Tibial nerve (tissue), 4 donors: ENCODE results near the gene ELMO1. TPM values are rescaled to one million over a fixed set of nuclear protein-coding genes. Genes with fewer than 3 reads are reported as not detected.

Experiments used
- DNase-seq, 2 donors: peaks; one replicate each; pipeline ENCODE4 v3.0.0-alpha.2; 2019; ENCODE audit warnings: low spot score in 2 of 2
- H3K27ac ChIP-seq, 4 donors: fragments of 200-600 bp; sonication (generic) in 3 of 4; one replicate each; pipeline ENCODE4 v1.5.1; 2017 to 2019; ENCODE audit warnings: mild to moderate bottlenecking in 1 of 4
- H3K27me3 ChIP-seq, 2 donors: fragments of 200-600 bp; sonication (generic) in 1 of 2; one replicate each; pipeline versions ENCODE4 v1.5.1 to v1.6.0; 2017 to 2019
- H3K36me3 ChIP-seq, 3 donors: fragments of 200-600 bp; sonication (generic); one replicate each; pipeline ENCODE4 v1.5.1; 2018 to 2019
- H3K4me1 ChIP-seq, 4 donors: fragments of 200-600 bp; sonication (generic) in 3 of 4; one replicate each; pipeline ENCODE4 v1.5.1; 2017 to 2019
- H3K4me3 ChIP-seq, 4 donors: fragments of 200-600 bp; sonication (generic) in 3 of 4; one replicate each; pipeline ENCODE4 v1.5.1; 2017 to 2019; ENCODE audit warnings: mild to moderate bottlenecking in 1 of 4, moderate library complexity in 1 of 4
- H3K9me3 ChIP-seq, 4 donors: fragments of 200-600 bp; sonication (generic) in 3 of 4; one replicate each; pipeline ENCODE4 v1.5.1; 2017 to 2019
- EP300 ChIP-seq, 2 donors: sonication (generic); formaldehyde crosslinking; IDR thresholded peaks; one replicate each; pipeline ENCODE4 v1.6.1; 2017; ENCODE audit warnings: antibody characterized with exemption in 2 of 2, mild to moderate bottlenecking in 1 of 2
- POLR2A ChIP-seq, 2 donors: fragments of 450-650 bp; IDR thresholded peaks; one replicate each; pipeline ENCODE4 v1.6.1; 2017; ENCODE audit warnings: antibody characterized with exemption in 2 of 2, mild to moderate bottlenecking in 2 of 2, moderate library complexity in 2 of 2
- WGBS, 2 donors: methylation state at CpG; one replicate each; pipeline ENCODE4 v1.1.5; 2018; 5-methylcytosine and 5-hydroxymethylcytosine counted together
- total RNA-seq, 4 donors: library from RNA; depleted of rRNA; stranded (reverse); fragments of >200 nt; gene quantifications; one replicate each; pipeline ENCODE4 v1.1.0, GENCODE V29; 2016
- TF ChIP-seq, protein P1 (sequence below), 5 experiments: fragments of 200-600 bp in 3 of 5; fragments of 450-650 bp in 2 of 5; sonication (generic) in 3 of 5; IDR thresholded peaks; one replicate each; pipeline ENCODE4 v1.5.1; 2016 to 2019; ENCODE audit warnings: antibody characterized with exemption in 5 of 5, mild to moderate bottlenecking in 3 of 5, moderate library complexity in 2 of 5

The ELMO1 gene
- total RNA-seq, 4 donors from 2014 or later: 196 to 328 (median 268) TPM

- no peak overlapping the region for H3K27ac ChIP-seq
- TF ChIP-seq POLR2A (IDR thresholded peaks at IDR 0.05): no peak
- TF ChIP-seq, protein P1, sequence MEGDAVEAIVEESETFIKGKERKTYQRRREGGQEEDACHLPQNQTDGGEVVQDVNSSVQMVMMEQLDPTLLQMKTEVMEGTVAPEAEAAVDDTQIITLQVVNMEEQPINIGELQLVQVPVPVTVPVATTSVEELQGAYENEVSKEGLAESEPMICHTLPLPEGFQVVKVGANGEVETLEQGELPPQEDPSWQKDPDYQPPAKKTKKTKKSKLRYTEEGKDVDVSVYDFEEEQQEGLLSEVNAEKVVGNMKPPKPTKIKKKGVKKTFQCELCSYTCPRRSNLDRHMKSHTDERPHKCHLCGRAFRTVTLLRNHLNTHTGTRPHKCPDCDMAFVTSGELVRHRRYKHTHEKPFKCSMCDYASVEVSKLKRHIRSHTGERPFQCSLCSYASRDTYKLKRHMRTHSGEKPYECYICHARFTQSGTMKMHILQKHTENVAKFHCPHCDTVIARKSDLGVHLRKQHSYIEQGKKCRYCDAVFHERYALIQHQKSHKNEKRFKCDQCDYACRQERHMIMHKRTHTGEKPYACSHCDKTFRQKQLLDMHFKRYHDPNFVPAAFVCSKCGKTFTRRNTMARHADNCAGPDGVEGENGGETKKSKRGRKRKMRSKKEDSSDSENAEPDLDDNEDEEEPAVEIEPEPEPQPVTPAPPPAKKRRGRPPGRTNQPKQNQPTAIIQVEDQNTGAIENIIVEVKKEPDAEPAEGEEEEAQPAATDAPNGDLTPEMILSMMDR (IDR thresholded peaks at IDR 0.05): no peak
- no peak for TF ChIP-seq EP300 (IDR thresholded peaks at IDR 0.05)
- H3K4me1 ChIP-seq: peaks cover 0 to 8% (median 0%) of the 10 kb centered on the region in 4 donors
- peaks cover 0 to 29% (median 0%) of the 10 kb centered on the region in 3 donors for H3K36me3 ChIP-seq
- 67 to 74% methylated on average over 4 of the region's 4 CpGs for WGBS, 2 donors
- H3K27me3 ChIP-seq: no peaks in the 10 kb centered on the region
- peaks cover 0 to 2% (median 0%) of the 10 kb centered on the region in 4 donors for H3K9me3 ChIP-seq
- no peak for DNase-seq
- H3K4me3 ChIP-seq: no peak overlapping the region
These were observed 441.4 kb downstream of the ELMO1 start for GRCh38 chr7:37007268-37007667.

DNA sequence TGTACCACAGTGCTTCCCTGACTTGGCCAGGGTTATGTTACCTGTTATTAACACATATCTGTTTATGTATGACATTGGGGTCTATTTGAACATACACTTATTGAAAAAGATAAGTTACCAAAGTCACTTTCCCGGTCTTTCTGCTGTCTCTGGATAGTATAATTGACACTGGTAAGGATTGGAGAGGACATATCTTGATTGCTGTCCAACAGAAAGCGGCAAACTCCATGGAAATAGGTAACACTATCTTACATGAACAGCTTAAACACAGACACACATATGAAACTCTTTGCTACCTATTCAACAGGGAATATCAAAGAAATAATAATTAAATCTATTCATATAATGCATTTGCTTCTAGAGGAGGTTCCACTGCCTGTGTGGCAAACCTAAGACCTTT is 441.9 kb downstream of the ELMO1 start:
- peaks cover 0 to 29% (median 0%) of the 10 kb centered on the region in 3 donors for H3K36me3 ChIP-seq
- TF ChIP-seq, protein P1 (IDR thresholded peaks at IDR 0.05): no peak
- TF ChIP-seq EP300 (IDR thresholded peaks at IDR 0.05) (no peak), POLR2A (IDR thresholded peaks at IDR 0.05) (no peak)
- WGBS, 2 donors: 99 to 100% methylated on average over 2 of the region's 2 CpGs
- H3K4me3 ChIP-seq: no peak overlapping the region
- peaks cover 0 to 8% (median 0%) of the 10 kb centered on the region in 4 donors for H3K4me1 ChIP-seq
- H3K27me3 ChIP-seq: no peaks in the 10 kb centered on the region
- peaks cover 0 to 6% (median 0%) of the 10 kb centered on the region in 4 donors for H3K9me3 ChIP-seq
- H3K27ac ChIP-seq: no peak overlapping the region
- DNase-seq: no peak

GRCh38 chr7:37000511-37000910 is 448.2 kb downstream of the ELMO1 start:
- Histone ChIP-seq H3K9me3 (peaks cover 0 to 6% (median 0%) of the 10 kb centered on the region in 4 donors), H3K27me3 (no peaks in the 10 kb centered on the region), H3K4me3 (no peak overlapping the region), H3K36me3 (peaks cover 0 to 21% (median 0%) of the 10 kb centered on the region in 3 donors), H3K27ac (peak overlapping the region in 1 of 4 donors; percentile 34), H3K4me1 (peaks cover 0 to 11% (median 2%) of the 10 kb centered on the region in 4 donors)
- DNase-seq: no peak
- TF ChIP-seq, protein P1 (IDR thresholded peaks at IDR 0.05): no peak
- TF ChIP-seq POLR2A (IDR thresholded peaks at IDR 0.05) (no peak), EP300 (IDR thresholded peaks at IDR 0.05) (no peak)
- whole genome bisulfite sequencing, 2 donors: 84 to 85% methylated on average over 5 of the region's 5 CpGs

- TF ChIP-seq POLR2A (IDR thresholded peaks at IDR 0.05) (no peak), EP300 (IDR thresholded peaks at IDR 0.05) (no peak)
- TF ChIP-seq, protein P1 (IDR thresholded peaks at IDR 0.05): no peak
These were observed 448.8 kb downstream of the ELMO1 start for GRCh38 chr7:36999626-37000485.

DNA sequence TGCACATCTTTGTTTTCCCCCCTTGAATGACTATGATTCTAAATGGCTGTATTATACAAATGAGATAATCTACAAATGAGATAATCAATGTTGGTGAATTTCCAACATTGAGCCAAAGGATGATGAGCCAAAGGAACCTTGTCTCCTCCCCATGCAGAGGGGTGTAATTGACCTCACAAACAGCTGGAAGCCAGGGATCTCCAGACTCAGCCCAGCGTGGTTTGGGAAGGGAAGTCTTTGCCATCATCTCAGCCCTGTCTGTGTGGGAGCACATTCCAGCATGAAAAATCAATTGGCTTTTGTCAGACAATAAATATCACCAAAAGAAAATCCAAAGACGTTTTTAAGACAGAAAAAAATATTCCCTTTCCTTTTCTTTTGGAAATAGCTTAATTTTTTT is 452.9 kb downstream of the ELMO1 start:
- no peaks in the 10 kb centered on the region for H3K27me3 ChIP-seq
- WGBS, 2 donors: 26 to 35% methylated on average over 2 of the region's 2 CpGs
- no peaks in the 10 kb centered on the region for H3K9me3 ChIP-seq
- H3K27ac ChIP-seq: peak overlapping the region in 1 of 4 donors; percentile 46
- DNase-seq: no peak
- TF ChIP-seq, protein P1 (IDR thresholded peaks at IDR 0.05): no peak
- TF ChIP-seq POLR2A (IDR thresholded peaks at IDR 0.05): no peak
- no peak for TF ChIP-seq EP300 (IDR thresholded peaks at IDR 0.05)
- H3K36me3 ChIP-seq: peaks cover 0 to 3% (median 0%) of the 10 kb centered on the region in 3 donors
- H3K4me1 ChIP-seq: peaks cover 0 to 11% (median 2%) of the 10 kb centered on the region in 4 donors
- H3K4me3 ChIP-seq: no peak overlapping the region

More at GRCh38 chr7:36999626-37000485, 448.8 kb downstream of the ELMO1 start:
- Histone ChIP-seq H3K27me3 (no peaks in the 10 kb centered on the region), H3K27ac (peak overlapping the region in 1 of 4 donors; percentile 34), H3K9me3 (peaks cover 0 to 6% (median 0%) of the 10 kb centered on the region in 4 donors), H3K4me3 (no peak overlapping the region), H3K4me1 (peaks cover 0 to 11% (median 2%) of the 10 kb centered on the region in 4 donors), H3K36me3 (peaks cover 0 to 21% (median 0%) of the 10 kb centered on the region in 3 donors)
- WGBS, 2 donors: 69 to 77% methylated on average over 9 of the region's 9 CpGs
- DNase-seq: no peak
